Activated CD4-positive, alpha-beta T cell treated with anti-CD3 and anti-CD28 coated beads, Interleukin-10, Interleukin-2, amounts not matched to agents 100 ng/mL and 50 ng/mL, durations not matched to agents 16 hours and 8 hours (primary cell): ENCODE data around the gene SLC22A16.
"Not testable (repeated sequence)": the region's sequence is repeated elsewhere in the genome, so short reads cannot be mapped to it uniquely, and the experiment has no call there.

ENCODE experiments used
- DNase-seq: peaks from one replicate; pipeline ENCODE4 v3.0.0-alpha.2; 2020

Gene SLC22A16, protein sequence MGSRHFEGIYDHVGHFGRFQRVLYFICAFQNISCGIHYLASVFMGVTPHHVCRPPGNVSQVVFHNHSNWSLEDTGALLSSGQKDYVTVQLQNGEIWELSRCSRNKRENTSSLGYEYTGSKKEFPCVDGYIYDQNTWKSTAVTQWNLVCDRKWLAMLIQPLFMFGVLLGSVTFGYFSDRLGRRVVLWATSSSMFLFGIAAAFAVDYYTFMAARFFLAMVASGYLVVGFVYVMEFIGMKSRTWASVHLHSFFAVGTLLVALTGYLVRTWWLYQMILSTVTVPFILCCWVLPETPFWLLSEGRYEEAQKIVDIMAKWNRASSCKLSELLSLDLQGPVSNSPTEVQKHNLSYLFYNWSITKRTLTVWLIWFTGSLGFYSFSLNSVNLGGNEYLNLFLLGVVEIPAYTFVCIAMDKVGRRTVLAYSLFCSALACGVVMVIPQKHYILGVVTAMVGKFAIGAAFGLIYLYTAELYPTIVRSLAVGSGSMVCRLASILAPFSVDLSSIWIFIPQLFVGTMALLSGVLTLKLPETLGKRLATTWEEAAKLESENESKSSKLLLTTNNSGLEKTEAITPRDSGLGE

DNA sequence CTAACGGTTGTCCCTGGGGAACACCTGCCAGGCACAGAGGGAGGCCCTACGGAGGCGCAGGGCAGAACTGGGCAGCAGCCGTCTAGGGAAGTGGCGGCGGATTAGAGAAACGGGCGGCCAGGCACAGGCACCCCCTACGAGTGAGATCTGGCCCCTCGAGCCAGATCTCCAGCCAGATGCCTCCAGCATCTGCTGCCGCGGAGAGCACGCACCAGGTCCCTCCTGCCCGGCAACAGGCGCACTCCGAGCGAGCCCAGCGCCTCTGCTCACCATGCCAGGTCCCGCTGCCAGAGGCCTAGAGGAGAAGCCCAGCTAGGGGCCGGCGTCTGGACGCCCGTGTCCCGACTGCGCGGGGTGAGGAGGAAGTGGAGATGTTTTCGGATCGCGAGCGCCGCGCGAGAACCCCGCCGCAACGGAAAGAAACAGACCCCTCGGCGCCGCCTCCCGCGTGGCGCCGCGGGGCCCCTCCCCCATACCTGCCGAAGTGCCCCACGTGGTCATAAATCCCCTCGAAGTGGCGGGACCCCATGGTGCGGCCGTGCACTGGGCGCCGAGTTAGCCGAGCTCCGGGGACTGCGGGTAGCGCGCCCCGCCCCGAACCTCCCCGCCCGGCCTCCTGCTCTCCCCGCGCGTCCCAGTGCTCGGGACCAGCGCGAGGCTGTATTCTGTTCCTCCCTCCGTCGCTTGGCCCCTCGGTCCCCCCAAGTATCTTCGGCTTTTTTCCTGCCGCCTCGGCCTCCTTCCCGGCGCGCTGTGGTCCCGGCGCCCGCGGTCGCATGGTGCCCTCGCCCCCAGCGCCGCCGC, at the start of gene SLC22A16:
Gene SLC22A16, minus strand, starts transcription at position 568 of the 804 bp plus-strand sequence. Its CDS starts 39 bp downstream, at position 529.
- DNase-seq, result peak; percentile 5

DNA sequence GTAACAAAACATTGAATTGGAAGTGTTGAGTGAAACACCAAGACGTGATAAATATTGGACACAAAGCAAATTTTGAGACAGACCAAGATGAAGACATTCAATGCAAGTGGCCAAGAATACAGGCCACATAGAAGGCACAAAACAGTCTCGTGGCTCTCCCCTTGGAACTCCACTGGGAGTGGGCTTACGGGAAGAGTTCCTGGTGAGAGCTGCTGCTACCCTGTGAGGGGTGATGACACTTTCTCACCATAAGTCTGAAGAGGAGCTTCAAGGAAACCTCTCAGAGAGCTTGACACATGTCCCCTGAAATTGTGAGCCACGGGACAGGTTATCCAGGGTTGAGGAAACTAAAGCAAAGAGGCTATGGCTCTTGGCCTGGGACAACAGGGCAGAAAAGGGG, 48.6 kb upstream of the SLC22A16 start:
- DNase-seq, result no peak

DNA sequence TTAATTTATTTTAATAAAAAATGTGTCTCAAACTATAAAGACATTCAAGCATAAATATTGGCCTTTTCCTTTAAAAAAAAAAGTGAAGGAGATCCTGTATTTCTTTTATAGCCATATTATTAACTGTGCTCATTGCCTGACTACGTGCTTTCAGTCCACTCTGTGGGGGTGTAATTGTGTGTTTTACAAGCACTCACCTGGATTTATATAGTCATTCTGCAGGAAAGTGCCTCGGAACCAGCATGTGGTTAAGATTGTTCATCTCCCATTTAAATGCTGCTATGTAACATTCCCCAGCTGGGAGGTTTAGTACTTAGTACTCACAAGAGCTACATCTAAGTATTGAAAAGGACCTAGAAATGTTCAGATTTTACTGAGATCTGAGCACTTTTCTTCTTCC, 47.9 kb upstream of the SLC22A16 start:
- DNase-seq, result no peak

DNA sequence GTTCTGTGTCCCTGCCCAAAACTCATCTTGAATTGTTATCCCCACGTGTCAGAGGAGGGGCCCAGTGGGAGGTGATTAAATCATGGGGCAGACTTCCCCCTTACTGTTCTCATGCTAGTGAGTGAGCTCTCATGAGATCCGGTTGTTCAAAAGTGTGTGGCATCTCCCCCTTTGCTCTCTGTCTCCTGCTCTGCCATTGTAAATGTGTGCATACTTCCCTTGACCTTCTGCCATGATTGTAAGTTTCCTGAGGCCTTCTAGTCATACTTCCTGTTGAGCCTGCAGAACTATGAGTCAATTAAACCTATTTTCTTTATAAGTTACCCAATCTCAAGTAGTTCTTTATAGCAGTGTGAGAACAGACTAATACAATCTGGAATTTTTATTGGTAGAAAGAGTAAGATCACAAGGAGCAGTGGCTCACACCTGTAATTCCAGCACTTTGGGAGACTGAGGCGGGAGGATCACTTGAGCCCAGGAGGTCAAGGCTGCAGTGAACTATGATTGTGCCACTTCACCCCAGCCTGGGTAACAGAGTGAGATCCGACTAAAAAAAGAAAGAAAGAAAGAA, 47.1 kb upstream of the SLC22A16 start:
- no peak for DNase-seq

DNA sequence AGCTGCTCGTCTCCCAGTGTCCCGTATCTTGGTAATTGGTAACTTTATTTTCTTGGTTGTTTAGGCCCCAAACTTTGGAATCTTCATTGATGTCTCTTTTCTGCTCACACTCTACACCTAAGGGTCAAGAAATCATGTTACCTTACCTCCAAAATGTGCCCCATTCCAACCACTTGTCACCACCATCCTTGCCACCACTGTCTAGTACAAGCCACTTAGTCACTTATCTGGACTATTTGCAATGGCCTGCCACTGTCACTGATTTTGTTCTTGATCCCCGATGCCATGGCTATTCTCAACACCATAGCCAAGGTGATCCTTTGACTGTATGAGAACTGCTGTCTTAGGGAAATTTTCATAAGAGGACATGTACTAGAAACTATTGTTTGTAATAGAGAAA, 46.0 kb upstream of the SLC22A16 start:
- DNase-seq, result no peak

DNA sequence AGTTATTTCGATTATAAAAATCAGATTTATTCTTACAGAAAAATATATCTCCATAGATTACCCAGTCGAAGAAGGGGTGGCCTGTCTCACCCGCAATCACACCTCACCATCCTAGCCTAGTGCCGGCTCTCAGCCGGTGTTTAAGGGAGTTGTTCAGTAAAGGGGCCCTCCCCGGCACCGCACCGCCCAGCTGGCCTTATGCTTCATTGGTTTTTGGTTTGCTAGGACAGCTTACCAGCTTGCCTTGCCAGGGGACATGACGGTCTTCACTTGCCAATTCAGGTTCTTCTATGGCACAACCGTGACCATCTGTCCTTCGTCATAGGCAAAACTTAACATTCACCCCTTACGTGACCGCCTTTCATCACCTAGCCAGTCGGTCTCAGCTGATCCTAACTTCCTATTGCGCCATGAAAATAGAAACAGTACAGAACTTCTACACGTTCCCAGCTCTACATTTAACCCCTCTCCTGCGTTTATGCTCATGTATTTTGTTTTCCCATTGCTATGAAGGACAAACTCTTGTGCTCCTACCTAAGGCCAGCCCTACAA, 44.7 kb upstream of the SLC22A16 start:
- DNase-seq, result no peak

DNA sequence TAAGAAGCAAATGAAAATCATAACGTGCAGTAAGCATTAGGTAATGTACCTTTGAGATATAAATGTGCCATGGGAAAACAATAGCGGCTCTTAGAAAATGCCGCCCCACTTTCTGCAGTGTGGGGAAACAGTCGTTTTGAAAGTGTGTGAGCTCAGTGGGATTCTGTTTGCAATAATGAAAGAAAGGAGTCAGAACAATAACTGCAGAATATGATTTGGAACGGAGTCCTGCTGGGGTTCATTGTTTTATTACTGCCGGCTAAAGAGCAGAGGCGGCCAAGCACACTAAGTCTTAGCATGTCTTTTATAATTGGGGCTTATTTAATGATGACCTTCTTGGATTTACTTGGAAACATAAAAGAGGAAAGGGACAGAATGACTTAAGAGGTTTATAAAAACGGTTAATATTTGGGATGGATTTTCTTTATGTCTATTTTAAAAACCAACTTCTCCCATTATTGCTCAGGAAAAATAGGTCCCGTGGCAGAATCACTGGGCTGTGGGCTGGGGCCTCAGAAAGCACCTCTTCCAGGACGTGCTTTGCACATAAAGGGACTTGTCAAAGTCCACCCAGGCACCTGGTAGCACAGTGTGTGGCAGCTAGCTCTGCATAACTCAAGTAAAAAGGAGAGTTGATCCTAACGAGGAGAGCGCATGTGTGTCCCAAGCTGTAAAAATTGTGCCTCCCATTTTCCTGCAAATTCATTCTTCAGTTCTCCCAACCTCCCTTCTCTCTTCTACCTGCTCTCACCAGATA, 44.0 kb upstream of the SLC22A16 start:
- peak; percentile 26 for DNase-seq

DNA sequence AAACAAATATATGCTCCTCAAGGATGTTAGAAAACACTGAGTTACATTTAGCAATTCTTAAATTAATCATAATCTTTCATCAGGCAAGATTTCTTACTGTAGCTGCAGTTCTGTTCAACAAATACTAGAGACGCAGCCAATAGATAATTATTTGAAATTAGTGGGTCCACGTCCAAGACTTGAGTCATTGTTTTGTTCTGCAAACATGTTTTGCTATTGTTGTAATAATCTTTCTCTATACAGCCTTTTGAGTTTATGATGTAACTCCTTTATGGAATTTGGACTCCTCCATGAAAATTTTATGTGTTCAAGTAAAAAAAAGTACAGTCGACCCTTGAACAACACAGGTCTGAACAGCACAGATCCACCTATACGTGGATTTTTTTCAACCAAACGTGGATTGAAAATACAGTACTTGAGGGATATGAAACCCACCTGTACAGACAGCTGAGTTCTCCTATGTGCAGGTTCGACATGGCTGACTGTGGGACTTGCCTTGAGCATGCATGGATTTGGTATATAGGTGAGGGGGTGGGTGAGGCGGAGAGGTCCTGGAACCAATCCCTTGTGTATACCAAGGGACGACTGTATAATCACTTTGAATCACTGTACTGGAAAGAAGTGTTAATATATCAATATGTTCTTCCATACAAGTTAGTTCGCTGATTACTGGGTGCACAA, 41.3 kb upstream of the SLC22A16 start:
- no peak for DNase-seq

DNA sequence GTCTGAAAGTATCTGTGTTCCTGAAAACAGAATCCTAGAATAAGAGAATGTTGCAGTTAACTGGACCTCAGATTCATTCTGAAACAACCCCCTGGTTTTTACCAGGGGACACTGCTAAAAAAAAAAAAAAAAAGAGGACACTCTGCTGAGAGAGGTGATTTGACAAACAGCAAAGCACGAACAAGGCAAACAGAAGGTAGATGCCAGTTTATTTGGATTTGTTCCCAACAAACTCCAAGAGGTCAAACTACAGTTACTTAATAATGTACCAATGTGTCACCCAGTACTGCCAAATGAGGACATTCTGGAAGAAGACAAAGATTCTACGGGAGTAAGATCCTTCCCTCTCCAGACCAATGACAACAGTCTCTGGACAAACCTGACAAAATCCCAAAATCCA, 40.6 kb upstream of the SLC22A16 start:
- no peak for DNase-seq

DNA sequence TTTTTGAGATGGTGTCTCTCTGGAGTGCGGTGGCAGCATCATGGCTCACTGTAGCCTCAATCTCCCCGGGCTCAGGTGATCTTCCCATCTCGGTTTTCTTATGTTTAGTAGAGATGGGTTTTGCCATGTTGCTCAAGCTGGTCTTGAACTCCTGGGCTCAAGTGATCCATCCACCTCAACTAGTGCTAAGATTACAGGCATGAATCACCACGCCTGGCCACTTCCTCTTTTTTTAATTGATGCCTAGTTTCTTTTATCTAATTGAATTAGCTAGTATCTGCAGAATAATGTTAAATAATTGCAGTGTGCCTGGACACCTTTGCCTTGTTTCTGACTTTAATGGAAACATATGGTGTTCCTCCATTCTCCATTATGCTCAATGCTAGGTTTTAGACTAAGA, 38.4 kb upstream of the SLC22A16 start:
- no peak for DNase-seq

DNA sequence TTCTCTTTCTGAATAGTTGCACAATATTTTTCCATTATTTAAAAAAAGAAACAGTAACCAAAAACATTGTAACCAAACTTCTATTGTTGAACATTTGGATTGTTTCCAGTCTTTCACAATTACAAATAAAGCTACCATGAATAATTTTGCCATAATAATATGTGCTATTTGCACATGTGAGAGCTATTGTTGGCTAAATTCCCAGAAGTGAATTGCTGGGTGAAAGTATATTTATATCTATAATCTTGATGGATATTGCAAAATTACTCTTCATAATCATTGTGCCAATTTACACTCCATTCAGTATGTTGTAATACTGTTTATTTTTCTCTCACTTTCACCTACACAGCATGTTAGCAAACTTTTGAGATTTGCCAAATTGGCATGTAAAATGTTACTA, 36.6 kb upstream of the SLC22A16 start:
- no peak for DNase-seq

DNA sequence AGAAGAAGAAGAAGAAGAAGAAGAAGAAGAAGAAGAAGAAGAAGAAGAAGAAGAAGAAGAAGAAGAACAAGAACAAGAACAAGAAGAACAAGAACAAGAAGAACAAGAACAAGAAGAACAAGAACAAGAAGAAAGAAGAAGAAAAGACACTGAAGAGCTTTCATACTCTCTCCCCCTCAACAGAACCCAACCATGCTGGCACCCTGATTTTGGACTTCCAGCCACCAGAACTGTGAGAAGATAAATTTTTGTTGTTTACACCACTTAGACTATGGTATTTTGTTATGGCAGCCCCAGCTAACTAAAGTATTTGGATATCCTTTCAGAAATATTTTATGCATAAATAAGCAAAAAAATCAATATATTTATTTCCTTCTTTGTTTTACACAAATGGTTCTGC, 36.1 kb upstream of the SLC22A16 start:
- not testable (repeated sequence) for DNase-seq

DNA sequence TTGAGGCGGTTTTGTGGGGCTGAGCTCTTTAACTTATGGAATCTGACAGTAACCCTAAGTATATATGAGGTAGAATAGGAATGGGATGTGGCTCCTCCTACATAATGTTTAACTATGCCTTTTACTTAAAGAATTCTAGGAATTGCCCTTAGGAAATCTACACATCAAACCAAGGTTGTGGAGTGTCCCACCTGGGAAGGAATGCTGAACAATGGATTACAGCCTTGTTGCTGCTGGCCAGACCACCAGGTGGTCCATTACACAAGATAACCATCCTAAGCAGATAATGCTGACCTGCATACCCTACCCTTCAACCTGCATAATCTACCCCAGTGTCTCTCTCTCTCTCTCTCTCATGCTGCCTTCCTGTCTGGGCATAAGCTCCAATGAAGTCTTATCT, 35.0 kb upstream of the SLC22A16 start:
- no peak for DNase-seq

DNA sequence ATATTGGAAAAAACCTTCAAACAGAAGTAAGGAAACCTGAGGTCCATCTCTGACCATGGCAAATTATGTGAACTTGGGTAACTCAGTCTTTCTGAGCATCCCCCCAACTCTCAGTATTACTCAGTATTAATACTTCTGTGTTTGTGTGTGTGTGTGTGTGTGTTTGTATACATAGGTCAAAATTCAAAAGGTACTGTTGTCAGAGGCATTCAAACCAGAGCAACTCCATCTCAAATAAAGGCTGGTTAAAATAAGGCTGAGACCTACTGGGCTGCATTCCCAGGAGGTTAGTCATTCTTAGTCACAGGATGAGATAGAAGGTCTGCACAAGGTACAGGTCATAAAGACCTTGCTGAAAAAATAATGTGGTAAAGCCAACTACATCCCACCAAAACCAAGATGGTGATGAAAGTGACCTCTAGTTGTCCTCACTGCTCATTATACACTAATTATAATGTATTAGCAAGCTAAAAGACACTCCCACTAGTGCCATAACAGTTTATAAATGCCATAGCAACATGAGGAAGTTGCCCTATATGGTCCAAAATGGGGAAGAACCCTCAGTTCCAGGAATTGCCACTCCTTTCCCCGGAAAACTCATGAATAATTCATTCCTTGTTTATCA, 33.3 kb upstream of the SLC22A16 start:
- no peak for DNase-seq

DNA sequence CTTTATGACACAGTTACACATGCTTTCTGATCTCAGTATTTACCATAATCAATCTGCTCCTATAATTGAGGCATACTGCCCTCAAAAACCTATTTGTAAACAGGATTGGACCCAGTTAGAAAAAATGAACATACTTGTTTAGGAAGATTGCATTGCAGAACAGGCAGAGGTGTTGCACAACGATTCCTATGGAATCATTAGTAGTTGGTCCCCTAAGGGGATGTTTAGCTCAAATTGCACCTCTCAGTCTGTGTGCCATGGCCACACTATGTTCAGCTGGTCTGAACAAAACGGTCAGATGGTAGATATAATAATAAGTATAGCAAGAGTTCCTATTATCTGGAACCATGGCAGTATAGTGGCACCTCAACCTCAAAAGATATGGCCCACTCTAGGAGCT, 28.5 kb upstream of the SLC22A16 start:
- DNase-seq, result not testable (repeated sequence)

DNA sequence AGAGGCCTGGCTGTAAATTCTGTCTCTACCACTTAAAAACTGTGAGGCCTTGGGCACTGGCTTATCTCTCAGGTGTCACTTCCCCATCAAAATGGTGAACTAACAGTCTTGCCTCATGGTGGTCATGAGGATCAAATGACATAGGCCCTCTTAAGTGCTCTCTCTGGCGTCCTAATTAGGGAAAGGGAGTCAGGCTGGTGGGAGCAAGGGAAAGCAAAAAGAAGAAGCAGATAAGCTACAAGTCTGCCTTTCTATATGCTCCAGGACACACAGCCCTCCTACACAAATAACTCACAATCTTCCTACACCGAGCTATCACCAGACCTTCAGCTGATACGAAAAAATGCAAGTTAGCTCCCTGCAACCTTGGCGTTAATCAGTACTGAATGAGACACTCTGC, 19.5 kb upstream of the SLC22A16 start:
- no peak for DNase-seq

DNA sequence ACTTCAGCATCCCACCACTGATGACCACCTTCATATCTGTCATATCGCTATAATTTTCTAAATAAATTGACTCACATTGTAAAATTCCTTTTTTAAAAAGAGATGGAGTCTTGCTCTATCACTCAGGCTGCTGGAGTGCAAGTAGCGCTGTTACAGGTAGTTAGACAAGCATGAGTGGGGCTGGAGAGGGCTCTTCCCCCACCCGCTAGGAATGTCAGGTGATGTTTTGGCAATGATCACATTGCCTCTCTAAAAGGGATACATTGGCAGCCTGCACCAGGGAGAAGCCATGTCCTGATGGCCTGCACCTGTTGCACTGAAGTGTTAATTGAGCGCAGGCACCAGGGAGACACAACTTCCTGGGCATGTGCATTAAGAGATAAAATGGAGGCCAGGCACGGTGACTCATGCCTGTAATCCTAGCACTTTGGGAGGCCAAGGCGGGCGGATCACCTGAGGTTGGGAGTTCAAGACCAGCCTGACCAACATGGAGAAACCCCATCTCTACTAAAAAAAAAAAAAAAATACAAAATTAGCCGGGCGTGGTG, 16.9 kb upstream of the SLC22A16 start:
- no peak for DNase-seq

DNA sequence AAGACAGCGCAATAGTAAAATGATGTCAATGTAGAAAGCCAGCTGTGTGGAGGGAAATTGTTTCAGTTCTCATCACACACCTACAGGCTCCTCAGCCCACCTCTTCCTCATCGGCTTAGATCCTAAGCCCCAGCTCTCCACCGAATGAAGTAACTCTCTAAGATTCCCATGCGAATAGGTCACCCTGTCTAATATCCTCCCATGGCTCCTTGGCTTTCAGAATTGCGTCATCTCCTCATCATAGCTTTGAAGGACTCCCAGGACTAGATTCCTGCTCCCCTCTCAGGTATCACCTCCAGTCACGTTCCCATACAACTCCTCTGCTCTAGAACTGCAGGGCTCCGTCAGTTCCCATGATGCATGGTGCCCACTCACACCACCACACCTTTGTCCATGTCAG, 16.2 kb upstream of the SLC22A16 start:
- no peak for DNase-seq

DNA sequence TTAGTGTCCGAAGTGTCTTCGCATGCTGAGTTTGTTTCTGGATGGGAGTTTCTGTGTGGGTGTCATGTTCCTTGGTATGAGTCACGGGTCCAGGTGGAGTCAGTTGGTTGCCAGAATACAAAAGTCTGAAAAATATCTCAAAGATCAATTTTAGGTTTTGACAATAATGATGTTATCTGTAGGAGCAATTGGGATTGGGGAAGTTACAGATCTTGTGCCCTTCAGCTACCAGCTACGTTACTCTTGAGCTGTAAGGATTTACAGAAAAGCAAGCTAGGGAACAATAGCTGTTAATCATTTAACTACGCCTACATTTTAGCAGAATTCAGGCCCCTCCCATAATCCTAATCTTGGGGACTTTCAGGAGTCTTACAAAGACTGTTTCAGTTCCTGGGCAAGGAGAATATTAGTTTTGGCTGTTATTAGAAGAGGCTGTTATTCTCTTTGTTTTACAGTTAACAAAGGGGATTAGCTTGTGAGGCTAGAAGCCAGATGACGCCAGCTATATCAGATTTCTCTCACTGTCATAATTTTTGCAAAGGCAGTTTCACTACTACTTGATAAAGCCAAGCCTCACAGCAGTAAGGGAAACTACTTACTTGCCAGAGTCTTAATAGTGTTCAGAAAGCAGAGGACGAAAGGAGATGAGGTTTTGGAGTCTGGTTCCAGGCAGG, 15.4 kb upstream of the SLC22A16 start:
- no peak for DNase-seq

DNA sequence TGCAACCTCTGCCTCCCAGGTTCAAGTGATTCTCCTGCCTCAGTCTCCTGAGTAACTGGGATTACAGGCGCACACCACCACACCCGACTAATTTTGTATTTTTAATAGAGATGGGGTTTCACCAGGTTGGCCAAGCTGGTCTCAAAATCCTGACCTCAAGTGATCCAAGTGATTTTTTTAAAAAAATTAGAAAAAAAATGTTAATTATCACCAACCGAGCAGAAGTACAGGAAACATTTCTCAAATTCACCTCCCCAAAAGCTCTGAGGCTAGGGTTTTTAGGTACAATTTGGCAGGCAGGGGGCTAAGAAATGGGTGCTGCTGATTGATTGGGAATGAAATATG, 14.9 kb upstream of the SLC22A16 start:
- DNase-seq, result no peak

DNA sequence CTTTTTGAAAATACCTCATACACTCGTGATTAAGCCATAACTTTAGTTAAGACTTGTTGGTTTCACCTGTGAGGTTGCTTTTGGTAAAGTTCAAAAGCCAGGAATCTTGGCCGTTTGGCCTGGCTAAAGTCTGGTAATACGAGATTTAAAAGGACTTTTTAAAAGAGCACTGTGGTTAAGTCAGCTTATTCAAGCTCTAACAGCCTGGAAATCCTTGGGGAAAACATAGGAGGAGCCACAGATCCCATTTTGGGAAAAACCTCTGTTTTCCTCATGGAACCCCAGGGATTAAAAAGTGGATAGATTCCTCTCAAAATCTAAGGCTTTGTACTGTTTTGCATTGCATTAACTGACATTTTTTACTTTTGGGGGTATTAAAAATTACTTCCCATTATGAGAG, 13.7 kb upstream of the SLC22A16 start:
- DNase-seq, result no peak
